Subcutaneous abdominal adipose tissue (tissue), 5 donors: ENCODE measurements around the gene LRP2.
A peak's percentile ranks its signal among the peaks of the same experiment; 100 is the strongest.

ENCODE experiments used
- H3K27ac ChIP-seq: one replicate; pipeline ENCODE4 v1.7.0; 2013; ENCODE audit warnings: low read depth, mild to moderate bottlenecking, inconsistent platforms, low read length, moderate library complexity
- H3K27me3 ChIP-seq, 5 donors: one replicate each; pipeline ENCODE4 v1.7.0; 2013; ENCODE audit warnings: low read length in 5 of 5, inconsistent platforms in 1 of 5; ENCODE audit not compliant: control insufficient read depth in 5 of 5, insufficient read depth in 4 of 5
- H3K36me3 ChIP-seq, 5 donors: one replicate each; pipeline ENCODE4 v1.7.0; 2013; ENCODE audit warnings: low read length in 5 of 5; ENCODE audit not compliant: control insufficient read depth in 5 of 5, insufficient read depth in 5 of 5
- H3K4me1 ChIP-seq, 5 donors: one replicate each; pipeline ENCODE4 v1.7.0; 2013; ENCODE audit warnings: low read length in 5 of 5, mild to moderate bottlenecking in 3 of 5, moderate library complexity in 1 of 5; ENCODE audit not compliant: control insufficient read depth in 5 of 5, insufficient read depth in 5 of 5
- H3K4me3 ChIP-seq, 5 donors: one replicate each; pipeline ENCODE4 v1.7.0; 2013; ENCODE audit warnings: low read length in 5 of 5, low read depth in 1 of 5
- H3K9ac ChIP-seq, 5 donors: one replicate each; pipeline ENCODE4 v1.7.0; 2013; ENCODE audit warnings: low read length in 5 of 5, mild to moderate bottlenecking in 4 of 5, moderate library complexity in 3 of 5
- H3K9me3 ChIP-seq, 5 donors: one replicate each; pipeline ENCODE4 v1.7.0; 2013; ENCODE audit warnings: low read length in 5 of 5; ENCODE audit not compliant: control insufficient read depth in 5 of 5
- donor health status: healthy.
- donor health status: healthy.
- donor health status: healthy.
- donor health status: healthy.
- donor health status: healthy.

The LRP2 gene

GRCh38 chr2:169106134-169106533, 256.2 kb downstream of the LRP2 start:
- Histone ChIP-seq H3K36me3 (no peaks in the 10 kb centered on the region), H3K27me3 (no peaks in the 10 kb centered on the region), H3K9ac (no peak overlapping the region), H3K27ac (no peak overlapping the region), H3K9me3 (no peaks in the 10 kb centered on the region), H3K4me3 (no peak overlapping the region), H3K4me1 (peaks cover 0 to 8% (median 5%) of the 10 kb centered on the region in 5 donors)

- H3K9ac ChIP-seq, result no peak overlapping the region
- H3K27ac ChIP-seq, result no peak overlapping the region
- peaks cover 0 to 6% (median 5%) of the 10 kb centered on the region in 5 donors for H3K4me1 ChIP-seq
- no peaks in the 10 kb centered on the region for H3K36me3 ChIP-seq
- H3K9me3 ChIP-seq, result no peaks in the 10 kb centered on the region
- H3K4me3 ChIP-seq, result no peak overlapping the region
- no peaks in the 10 kb centered on the region for H3K27me3 ChIP-seq
Observed at GRCh38 chr2:169105476-169105875, 256.9 kb downstream of the LRP2 start.

GRCh38 chr2:169104848-169105247, 257.5 kb downstream of the LRP2 start:
- no peaks in the 10 kb centered on the region for H3K9me3 ChIP-seq
- H3K4me1 ChIP-seq, result peaks cover 0 to 5% (median 3%) of the 10 kb centered on the region in 5 donors
- no peak overlapping the region for H3K4me3 ChIP-seq
- no peak overlapping the region for H3K27ac ChIP-seq
- no peak overlapping the region for H3K9ac ChIP-seq
- H3K27me3 ChIP-seq, result no peaks in the 10 kb centered on the region
- H3K36me3 ChIP-seq, result no peaks in the 10 kb centered on the region

- no peaks in the 10 kb centered on the region for H3K9me3 ChIP-seq
- H3K27ac ChIP-seq, result no peak overlapping the region
- H3K4me3 ChIP-seq, result no peak overlapping the region
- no peak overlapping the region for H3K9ac ChIP-seq
- no peaks in the 10 kb centered on the region for H3K27me3 ChIP-seq
- no peaks in the 10 kb centered on the region for H3K36me3 ChIP-seq
- peaks cover 0 to 43% (median 39%) of the 10 kb centered on the region in 5 donors for H3K4me1 ChIP-seq
Observed at GRCh38 chr2:169095621-169096105, 266.7 kb downstream of the LRP2 start.

- peaks cover 0 to 43% (median 37%) of the 10 kb centered on the region in 5 donors for H3K4me1 ChIP-seq
- no peak overlapping the region for H3K9ac ChIP-seq
- H3K36me3 ChIP-seq, result no peaks in the 10 kb centered on the region
- H3K27ac ChIP-seq, result no peak overlapping the region
- H3K4me3 ChIP-seq, result no peak overlapping the region
- no peaks in the 10 kb centered on the region for H3K27me3 ChIP-seq
- H3K9me3 ChIP-seq, result no peaks in the 10 kb centered on the region
Observed at GRCh38 chr2:169094676-169095075, 267.7 kb downstream of the LRP2 start.

- H3K4me3 ChIP-seq, result no peak overlapping the region
- peaks cover 0 to 37% (median 32%) of the 10 kb centered on the region in 5 donors for H3K4me1 ChIP-seq
- H3K27ac ChIP-seq, result no peak overlapping the region
- no peaks in the 10 kb centered on the region for H3K36me3 ChIP-seq
- no peak overlapping the region for H3K9ac ChIP-seq
- H3K9me3 ChIP-seq, result no peaks in the 10 kb centered on the region
- no peaks in the 10 kb centered on the region for H3K27me3 ChIP-seq
Observed at GRCh38 chr2:169093535-169093934, 268.8 kb downstream of the LRP2 start.

GRCh38 chr2:169091761-169092519, 270.4 kb downstream of the LRP2 start:
- Histone ChIP-seq H3K27ac (peak overlapping the region; percentile 46), H3K4me3 (no peak overlapping the region), H3K4me1 (peaks cover 0 to 37% (median 34%) of the 10 kb centered on the region in 5 donors), H3K9ac (no peak overlapping the region), H3K9me3 (no peaks in the 10 kb centered on the region), H3K27me3 (no peaks in the 10 kb centered on the region), H3K36me3 (no peaks in the 10 kb centered on the region)

GRCh38 chr2:169091256-169091655, 271.1 kb downstream of the LRP2 start:
- Histone ChIP-seq H3K27me3 (no peaks in the 10 kb centered on the region), H3K9ac (no peak overlapping the region), H3K36me3 (no peaks in the 10 kb centered on the region), H3K9me3 (no peaks in the 10 kb centered on the region), H3K4me3 (no peak overlapping the region), H3K27ac (no peak overlapping the region), H3K4me1 (peaks cover 0 to 37% (median 34%) of the 10 kb centered on the region in 5 donors)

- H3K9me3 ChIP-seq, result no peaks in the 10 kb centered on the region
- no peak overlapping the region for H3K27ac ChIP-seq
- no peaks in the 10 kb centered on the region for H3K36me3 ChIP-seq
Observed at GRCh38 chr2:169090133-169090820, 272.1 kb downstream of the LRP2 start.

GRCh38 chr2:169089182-169089581, 273.2 kb downstream of the LRP2 start:
- Histone ChIP-seq H3K36me3 (no peaks in the 10 kb centered on the region), H3K9ac (no peak overlapping the region), H3K4me3 (no peak overlapping the region), H3K4me1 (peaks cover 0 to 25% (median 22%) of the 10 kb centered on the region in 5 donors), H3K27me3 (no peaks in the 10 kb centered on the region), H3K9me3 (no peaks in the 10 kb centered on the region), H3K27ac (no peak overlapping the region)

More at GRCh38 chr2:169090133-169090820, 272.1 kb downstream of the LRP2 start:
- H3K4me3 ChIP-seq, result no peak overlapping the region
- peaks cover 0 to 28% (median 25%) of the 10 kb centered on the region in 5 donors for H3K4me1 ChIP-seq
- H3K9ac ChIP-seq, result no peak overlapping the region
- no peaks in the 10 kb centered on the region for H3K27me3 ChIP-seq
